SK-N-MC (cell line): Measurements from ENCODE around the gene RECQL5.
"Not testable (repeated sequence)": the region's sequence is repeated elsewhere in the genome, so short reads cannot be mapped to it uniquely, and the experiment has no call there.

ENCODE experiments used
- EZH2 ChIP-seq: fragments of 200-600 bp; sonication (generic); IDR thresholded peaks from one replicate; pipeline ENCODE4 v1.6.1; 2017; ENCODE audit warnings: antibody characterized with exemption
- FOXP2 ChIP-seq: optimal IDR thresholded peaks from 2 replicates; pipeline ENCODE3; 2011; ENCODE audit warnings: mild to moderate bottlenecking, moderate library complexity; ENCODE audit not compliant: insufficient read depth; ENCODE audit errors: extremely low read length, control extremely low read depth
- POLR2AphosphoS5 ChIP-seq: IDR thresholded peaks from 2 replicates; pipeline ENCODE4 v1.6.1; 2012; ENCODE audit warnings: mild to moderate bottlenecking, low read depth, low read length, borderline replicate concordance

DNA sequence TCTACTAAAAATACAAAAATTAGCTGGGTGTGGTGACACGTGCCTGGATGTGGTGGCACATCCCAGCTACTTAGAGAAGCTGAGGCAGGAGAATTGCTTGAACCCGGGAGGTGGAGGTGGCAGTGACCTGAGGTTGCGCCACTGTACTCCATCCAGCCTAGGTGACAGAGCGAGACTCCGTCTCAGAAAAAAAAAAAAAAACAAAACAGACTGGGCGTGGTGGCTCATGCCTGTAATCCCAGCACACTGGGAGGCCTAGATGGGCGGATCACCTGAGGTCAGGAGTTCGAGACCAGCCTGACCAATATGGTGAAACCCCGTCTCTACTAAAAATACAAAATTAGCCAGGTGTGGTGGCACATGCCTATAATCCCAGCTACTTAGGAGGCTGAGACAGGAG lies 73.5 kb downstream of the RECQL5 start:
- not testable (repeated sequence) for TF ChIP-seq POLR2AphosphoS5, EZH2, FOXP2
